Omental fat pad (tissue), 4 donors: ENCODE data around the gene RCN2. TPM values are rescaled to one million over a fixed set of nuclear protein-coding genes. Genes with fewer than 3 reads are reported as not detected.
"Not testable (repeated sequence)": the region's sequence is repeated elsewhere in the genome, so short reads cannot be mapped to it uniquely, and the experiment has no call there.

Experiments
- ATAC-seq: fragments of 150-250 bp; one replicate; pipeline ENCODE4 v1.9.1; 2016; ENCODE audit warnings: mild to moderate bottlenecking, moderate library complexity; ENCODE audit not compliant: low FRiP score
- DNase-seq: peaks from one replicate; pipeline ENCODE4 v3.0.0-alpha.2; 2019; ENCODE audit warnings: low spot score
- total RNA-seq, 4 donors: library from RNA; depleted of rRNA; stranded (reverse); fragments of >200 nt; gene quantifications; one replicate each; pipeline ENCODE4 v1.1.0, GENCODE V29; 2016
- TF ChIP-seq, protein P1 (sequence below), 3 donors: fragments of 450-650 bp; IDR thresholded peaks; one replicate each; pipeline ENCODE4 v1.5.1; 2016 to 2017; ENCODE audit warnings: antibody characterized with exemption in 3 of 3, mild to moderate bottlenecking in 3 of 3, moderate library complexity in 2 of 3

Gene RCN2, protein sequence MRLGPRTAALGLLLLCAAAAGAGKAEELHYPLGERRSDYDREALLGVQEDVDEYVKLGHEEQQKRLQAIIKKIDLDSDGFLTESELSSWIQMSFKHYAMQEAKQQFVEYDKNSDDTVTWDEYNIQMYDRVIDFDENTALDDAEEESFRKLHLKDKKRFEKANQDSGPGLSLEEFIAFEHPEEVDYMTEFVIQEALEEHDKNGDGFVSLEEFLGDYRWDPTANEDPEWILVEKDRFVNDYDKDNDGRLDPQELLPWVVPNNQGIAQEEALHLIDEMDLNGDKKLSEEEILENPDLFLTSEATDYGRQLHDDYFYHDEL
- total RNA-seq, result 10 to 100 TPM; 26.0 to 43.0 (median 33.0) TPM

GRCh38 chr15:76931397-76932134 is at the start of gene RCN2:
RCN2 (plus strand) TSS chr15:76931749; CDS start chr15:76931842, 93 bp downstream.
- DNase-seq (peak; percentile 58), ATAC-seq (peak; percentile 100)
- TF ChIP-seq, protein P1, sequence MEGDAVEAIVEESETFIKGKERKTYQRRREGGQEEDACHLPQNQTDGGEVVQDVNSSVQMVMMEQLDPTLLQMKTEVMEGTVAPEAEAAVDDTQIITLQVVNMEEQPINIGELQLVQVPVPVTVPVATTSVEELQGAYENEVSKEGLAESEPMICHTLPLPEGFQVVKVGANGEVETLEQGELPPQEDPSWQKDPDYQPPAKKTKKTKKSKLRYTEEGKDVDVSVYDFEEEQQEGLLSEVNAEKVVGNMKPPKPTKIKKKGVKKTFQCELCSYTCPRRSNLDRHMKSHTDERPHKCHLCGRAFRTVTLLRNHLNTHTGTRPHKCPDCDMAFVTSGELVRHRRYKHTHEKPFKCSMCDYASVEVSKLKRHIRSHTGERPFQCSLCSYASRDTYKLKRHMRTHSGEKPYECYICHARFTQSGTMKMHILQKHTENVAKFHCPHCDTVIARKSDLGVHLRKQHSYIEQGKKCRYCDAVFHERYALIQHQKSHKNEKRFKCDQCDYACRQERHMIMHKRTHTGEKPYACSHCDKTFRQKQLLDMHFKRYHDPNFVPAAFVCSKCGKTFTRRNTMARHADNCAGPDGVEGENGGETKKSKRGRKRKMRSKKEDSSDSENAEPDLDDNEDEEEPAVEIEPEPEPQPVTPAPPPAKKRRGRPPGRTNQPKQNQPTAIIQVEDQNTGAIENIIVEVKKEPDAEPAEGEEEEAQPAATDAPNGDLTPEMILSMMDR (IDR thresholded peaks at IDR 0.05), result no peak

DNA sequence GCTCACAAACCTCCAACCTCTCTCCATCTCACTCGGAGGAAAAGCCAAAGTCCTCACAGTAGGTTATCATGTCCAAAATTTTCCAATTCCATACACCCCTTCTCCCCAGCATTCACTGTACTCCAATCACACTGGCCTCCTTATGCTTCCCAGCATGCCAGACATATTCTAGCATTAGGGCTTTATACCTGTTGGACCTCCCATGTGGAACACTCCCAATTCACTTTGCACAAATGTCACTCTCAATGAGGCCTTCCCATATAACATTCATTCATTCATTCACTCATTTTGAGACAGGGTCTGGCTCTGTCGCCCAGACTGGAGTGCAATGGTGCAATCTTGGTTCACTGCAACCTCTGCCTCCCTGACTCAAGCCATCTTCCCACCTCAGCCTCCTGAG is 46.3 kb upstream of the RCN2 start:
- DNase-seq, result no peak
- TF ChIP-seq, protein P1 (IDR thresholded peaks at IDR 0.05), result no peak
- no peak for ATAC-seq

DNA sequence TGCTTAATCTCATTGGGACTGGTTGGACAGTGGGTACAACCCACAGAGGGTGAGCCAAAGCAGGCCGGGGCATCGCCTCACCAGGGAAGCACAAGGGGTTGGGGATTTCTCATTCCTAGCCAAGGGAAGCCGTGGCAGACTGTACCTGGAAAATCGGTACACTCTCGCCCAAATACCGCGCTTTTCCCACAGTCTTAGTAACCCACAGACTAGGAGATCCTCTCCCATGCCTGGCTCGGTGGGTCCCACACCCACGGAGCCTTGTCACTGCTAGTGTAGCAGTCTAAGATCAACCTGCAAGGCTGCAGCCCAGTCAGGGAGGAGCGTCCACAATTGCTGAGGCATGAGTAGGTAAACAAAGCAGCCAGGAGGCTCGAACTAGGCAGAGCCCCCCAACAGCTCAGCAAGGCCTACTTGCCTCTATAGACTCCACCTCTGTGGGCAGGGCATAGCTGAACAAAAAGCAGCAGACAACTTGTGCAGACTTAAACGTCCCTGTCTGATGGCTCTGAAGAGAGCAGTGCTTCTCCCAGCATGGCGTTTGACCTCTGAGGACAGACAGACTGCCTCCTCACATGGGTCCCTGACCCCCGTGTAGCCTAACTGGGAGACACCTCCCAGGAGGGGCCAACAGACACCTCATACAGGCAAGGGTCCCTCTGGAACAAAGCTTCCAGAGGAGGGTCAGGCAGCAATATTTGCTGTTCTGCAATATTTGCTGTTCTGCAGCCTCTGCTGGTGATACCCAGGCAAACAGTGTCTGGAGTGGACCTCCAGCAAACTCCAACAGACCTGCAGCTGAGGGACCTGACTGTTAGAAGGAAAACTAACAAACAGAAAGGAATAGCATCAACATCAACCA is 44.0 kb upstream of the RCN2 start:
- not testable (repeated sequence) for ATAC-seq, DNase-seq

GRCh38 chr15:76892836-76893235 is 38.7 kb upstream of the RCN2 start:
- DNase-seq, ATAC-seq: not testable (repeated sequence)

DNA sequence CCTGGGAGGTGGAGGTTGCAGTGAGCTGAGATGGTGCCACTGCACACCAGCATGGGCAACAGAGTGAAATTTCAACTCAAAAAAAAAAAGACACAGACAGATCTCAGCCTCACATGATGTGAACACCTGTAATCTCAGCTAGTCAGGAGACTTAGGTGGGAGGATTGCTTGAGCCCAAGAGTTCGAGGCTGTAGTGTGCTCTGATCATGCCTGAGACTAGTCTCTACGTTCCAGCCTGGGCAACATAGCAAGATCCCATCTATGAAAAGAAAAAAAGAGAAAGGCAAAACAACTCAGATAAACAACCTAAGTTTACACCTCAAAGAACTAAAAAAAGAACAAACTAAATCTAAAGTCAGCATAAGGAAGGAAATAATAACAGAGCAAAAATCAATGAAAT is 37.4 kb upstream of the RCN2 start:
- ATAC-seq (no peak), DNase-seq (no peak)
- TF ChIP-seq, protein P1 (IDR thresholded peaks at IDR 0.05), result no peak

GRCh38 chr15:76898102-76898501 is 33.4 kb upstream of the RCN2 start:
- no peak for ATAC-seq
- TF ChIP-seq, protein P1 (IDR thresholded peaks at IDR 0.05), result no peak

DNA sequence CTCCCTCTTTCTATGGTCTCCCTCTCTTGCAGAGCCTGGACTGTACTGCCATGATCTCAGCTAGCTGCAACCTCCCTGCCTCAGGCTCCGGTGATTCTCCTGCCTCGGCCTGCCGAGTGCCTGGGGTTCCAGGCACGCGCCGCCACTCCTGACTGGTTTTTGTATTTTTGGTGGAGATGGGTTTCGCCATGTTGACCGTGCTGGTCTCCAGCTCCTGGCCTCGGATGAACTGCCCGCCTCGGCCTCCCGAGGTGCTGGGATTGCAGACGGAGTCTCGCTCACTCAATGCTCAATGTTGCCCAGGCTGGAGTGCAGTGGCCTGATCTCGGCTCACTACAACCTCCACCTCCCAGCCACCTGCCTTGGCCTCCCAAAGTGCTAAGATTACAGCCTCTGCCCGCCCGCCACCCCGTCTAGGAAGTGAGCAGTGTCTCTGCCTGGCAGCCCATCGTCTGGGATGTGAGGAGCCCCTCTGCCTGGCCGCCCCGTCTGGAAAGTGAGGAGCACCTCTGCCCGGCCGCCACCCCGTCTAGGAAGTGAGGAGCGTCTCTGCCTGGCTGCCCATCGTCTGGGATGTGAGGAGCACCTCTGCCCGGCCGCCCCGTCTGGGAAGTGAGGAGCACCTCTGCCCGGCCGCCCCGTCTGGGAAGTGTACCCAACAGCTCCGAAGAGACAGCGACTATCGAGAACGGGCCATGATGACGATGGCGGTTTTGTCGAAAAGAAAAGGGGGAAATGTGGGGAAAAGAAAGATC is 32.2 kb upstream of the RCN2 start:
- not testable (repeated sequence) for DNase-seq, ATAC-seq

More at GRCh38 chr15:76898102-76898501, 33.4 kb upstream of the RCN2 start:
- DNase-seq, result no peak

- DNase-seq, ATAC-seq: not testable (repeated sequence)
Observed at GRCh38 chr15:76899931-76900310, 31.6 kb upstream of the RCN2 start.
